ENCODE measurements around the gene MAIP1.

- TF ChIP-seq POLR2AphosphoS5 (IDR thresholded peaks at IDR 0.05; ENCODE audit: control insufficient read depth, insufficient read depth, low read depth, low read length) (no peak), ZKSCAN1 (IDR thresholded peaks at IDR 0.05; ENCODE audit: low read depth, low read length) (no peak), FOXA1 (IDR thresholded peaks at IDR 0.05; ENCODE audit: borderline replicate concordance) (no peak), IRF2 (CRISPR knock-in tag; IDR thresholded peaks at IDR 0.05) (no peak), ZC3H4 (CRISPR knock-in tag; IDR thresholded peaks at IDR 0.05; ENCODE audit: borderline replicate concordance) (no peak), PREB (CRISPR knock-in tag; IDR thresholded peaks at IDR 0.05) (no peak), ZBED1 (IDR thresholded peaks at IDR 0.05) (no peak), SMARCE1 (IDR thresholded peaks at IDR 0.05) (no peak), ARID1B (IDR thresholded peaks at IDR 0.05) (no peak), ETS2 (tag; IDR thresholded peaks at IDR 0.05; ENCODE audit: borderline replicate concordance, poor library complexity, severe bottlenecking) (no peak), EP300 (IDR thresholded peaks at IDR 0.05; ENCODE audit: low read length) (no peak), CTBP1 (IDR thresholded peaks at IDR 0.05; ENCODE audit: borderline replicate concordance) (no peak), CTCF (IDR thresholded peaks at IDR 0.05 in 2 of 3, conservative IDR thresholded peaks at IDR 0.05 in 1 of 3; ENCODE audit: insufficient read depth in 2 of 3, low read depth in 1 of 3, low read length in 3 of 3) (no peak), JUN (IDR thresholded peaks at IDR 0.05; ENCODE audit: borderline replicate concordance, low read depth, low read length) (no peak), JUN (CRISPR knock-in tag; IDR thresholded peaks at IDR 0.05; ENCODE audit: borderline replicate concordance) (no peak)
Measured at GRCh38 chr2:199936554-199936953, 18.8 kb upstream of the MAIP1 start.

Measured in K562 (cell line).